SH-SY5Y (cell line): ENCODE data around the gene OAS2.

Experiments used
- GATA2 ChIP-seq: IDR thresholded peaks from 2 replicates; pipeline ENCODE4 v1.6.1; 2011; ENCODE audit warnings: mild to moderate bottlenecking, low read depth, low read length
- GATA3 ChIP-seq: IDR thresholded peaks from 2 replicates; pipeline ENCODE4 v1.6.1; 2011; ENCODE audit warnings: low read depth, mild to moderate bottlenecking, low read length, moderate library complexity

DNA sequence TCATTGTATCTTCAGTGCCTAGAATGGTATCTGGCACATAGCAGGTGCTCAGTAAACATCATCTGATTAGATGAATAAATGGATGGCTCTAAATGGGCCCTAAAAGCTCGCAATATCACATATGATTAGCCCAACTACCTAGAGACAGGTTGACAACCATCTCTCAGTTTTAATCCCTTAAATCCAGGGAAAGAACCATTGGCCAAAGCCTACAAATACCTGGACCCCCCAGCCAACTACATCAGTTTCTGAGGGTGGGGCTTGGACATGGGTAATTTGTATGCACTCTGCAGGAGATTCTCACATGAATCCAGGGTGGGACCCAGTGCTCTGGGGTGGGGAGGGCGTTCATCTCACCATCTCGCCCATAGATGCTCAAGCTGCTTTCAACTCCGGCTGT, 73.4 kb downstream of the OAS2 start:
- TF ChIP-seq GATA3 (no peak), GATA2 (no peak)
